ENCODE measurements around the gene PALB2. TPM values are rescaled to one million over a fixed set of nuclear protein-coding genes. Genes with fewer than 3 reads are reported as not detected.

The PALB2 gene
- total and polyA plus RNA-seq, 2 of the 13 experiments (the other 11 are each of a cell fraction or from before 2014, with no cell fraction given): 12.1 to 40.9 TPM

- TF ChIP-seq THAP9 (CRISPR knock-in tag; IDR thresholded peaks at IDR 0.05; ENCODE audit: borderline replicate concordance) (0 out of 2 replicates have a peak, but pooled peaks have one; percentile 72), CHCHD3 (CRISPR knock-in tag; IDR thresholded peaks at IDR 0.05) (peak; percentile 96), GLMP (CRISPR knock-in tag; IDR thresholded peaks at IDR 0.05; ENCODE audit: borderline replicate concordance) (no peak), SKI (IDR thresholded peaks at IDR 0.05; ENCODE audit: partially characterized antibody) (peak; percentile 92), ZNF460 (CRISPR knock-in tag; IDR thresholded peaks at IDR 0.05; ENCODE audit: borderline replicate concordance) (peak; percentile 49; the same call in 1 of the 2 replicates), NFKB2 (CRISPR knock-in tag; IDR thresholded peaks at IDR 0.05; ENCODE audit: borderline replicate concordance) (peak; percentile 95), HCFC1 (IDR thresholded peaks at IDR 0.05; ENCODE audit: low read depth, low read length) (peak; percentile 76), MYPOP (CRISPR knock-in tag; IDR thresholded peaks at IDR 0.05) (peak; percentile 98), DPF2 (CRISPR knock-in tag; IDR thresholded peaks at IDR 0.05; ENCODE audit: borderline replicate concordance, low read depth) (0 out of 2 replicates have a peak, but pooled peaks have one; percentile 51), ZNF850 (CRISPR knock-in tag; conservative IDR thresholded peaks at IDR 0.05) (peak; percentile 81; the same call in 1 of the 2 replicates), MXD3 (CRISPR knock-in tag; IDR thresholded peaks at IDR 0.05) (peak; percentile 96), SMARCC2 (IDR thresholded peaks at IDR 0.05) (no peak), PBX2 (CRISPR knock-in tag; IDR thresholded peaks at IDR 0.05) (no peak), DBP (CRISPR knock-in tag; IDR thresholded peaks at IDR 0.05; ENCODE audit: not compliant biosample characterization) (peak; percentile 94), RAD21 (CRISPR knock-in tag; IDR thresholded peaks at IDR 0.05) (peak; percentile 87), TIGD3 (CRISPR knock-in tag; IDR thresholded peaks at IDR 0.05; ENCODE audit: borderline replicate concordance) (no peak), KDM6A (CRISPR knock-in tag; IDR thresholded peaks at IDR 0.05; ENCODE audit: low read depth) (no peak; the same call in 1 of the 2 replicates), SAFB2 (CRISPR knock-in tag; IDR thresholded peaks at IDR 0.05; ENCODE audit: borderline replicate concordance, low read depth) (0 out of 2 replicates have a peak, but pooled peaks have one; percentile 88), ZSCAN25 (CRISPR knock-in tag; IDR thresholded peaks at IDR 0.05) (peak; percentile 76)
Measured at GRCh38 chr16:23595951-23596720, 45.0 kb downstream of the PALB2 start, which contains the start of gene NDUFAB1 (continued).

Measured in HepG2 (cell line).